Transverse colon (tissue), 4 donors: ENCODE measurements around the gene GRPR.

Experiments used
- EP300 ChIP-seq: sonication (generic); formaldehyde crosslinking; IDR thresholded peaks from one replicate; pipeline ENCODE4 v1.6.1; 2017; ENCODE audit warnings: antibody characterized with exemption, low read depth
- POLR2A ChIP-seq: fragments of 450-650 bp; IDR thresholded peaks from one replicate; pipeline ENCODE4 v1.6.1; 2016; ENCODE audit warnings: antibody characterized with exemption, mild to moderate bottlenecking, moderate library complexity
- POLR2AphosphoS5 ChIP-seq, 3 donors: sonication (generic); formaldehyde crosslinking; IDR thresholded peaks; one replicate each; pipeline ENCODE4 v1.6.1; 2016; ENCODE audit warnings: antibody characterized with exemption in 3 of 3
- TF ChIP-seq, protein P1 (sequence below), 5 experiments: fragments of 200-600 bp in 3 of 5; fragments of 450-650 bp in 2 of 5; sonication (generic) in 3 of 5; IDR thresholded peaks; 1 replicate in 2 of 5; 2 replicates in 3 of 5; pipeline ENCODE4 v1.5.1; 2016 to 2017; ENCODE audit warnings: antibody characterized with exemption in 5 of 5, inconsistent platforms in 3 of 5, mild to moderate bottlenecking in 2 of 5, moderate library complexity in 1 of 5

DNA sequence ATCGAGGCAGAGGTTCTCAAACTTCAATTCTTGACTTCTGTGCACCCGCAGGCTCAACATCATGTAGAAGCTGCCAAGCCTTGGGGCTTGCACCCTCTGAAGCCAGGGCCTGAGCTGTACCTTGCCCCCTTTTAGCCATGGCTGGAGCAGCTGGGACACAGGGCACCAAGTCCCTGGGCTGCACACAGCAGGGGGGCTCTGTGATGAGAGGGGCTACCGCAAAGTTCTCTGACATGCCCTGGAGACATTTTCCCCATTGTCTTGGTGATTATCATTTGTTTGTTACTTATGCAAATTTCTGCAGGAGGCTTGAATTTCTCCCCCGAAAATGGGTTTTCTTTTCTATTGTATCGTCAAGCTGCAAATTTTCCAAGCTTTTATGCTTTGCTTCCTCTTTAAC lies 39.0 kb downstream of the GRPR start:
- TF ChIP-seq POLR2A (no peak), POLR2AphosphoS5 (IDR thresholded peaks at IDR 0.05) (no peak), EP300 (no peak)
- TF ChIP-seq, protein P1, sequence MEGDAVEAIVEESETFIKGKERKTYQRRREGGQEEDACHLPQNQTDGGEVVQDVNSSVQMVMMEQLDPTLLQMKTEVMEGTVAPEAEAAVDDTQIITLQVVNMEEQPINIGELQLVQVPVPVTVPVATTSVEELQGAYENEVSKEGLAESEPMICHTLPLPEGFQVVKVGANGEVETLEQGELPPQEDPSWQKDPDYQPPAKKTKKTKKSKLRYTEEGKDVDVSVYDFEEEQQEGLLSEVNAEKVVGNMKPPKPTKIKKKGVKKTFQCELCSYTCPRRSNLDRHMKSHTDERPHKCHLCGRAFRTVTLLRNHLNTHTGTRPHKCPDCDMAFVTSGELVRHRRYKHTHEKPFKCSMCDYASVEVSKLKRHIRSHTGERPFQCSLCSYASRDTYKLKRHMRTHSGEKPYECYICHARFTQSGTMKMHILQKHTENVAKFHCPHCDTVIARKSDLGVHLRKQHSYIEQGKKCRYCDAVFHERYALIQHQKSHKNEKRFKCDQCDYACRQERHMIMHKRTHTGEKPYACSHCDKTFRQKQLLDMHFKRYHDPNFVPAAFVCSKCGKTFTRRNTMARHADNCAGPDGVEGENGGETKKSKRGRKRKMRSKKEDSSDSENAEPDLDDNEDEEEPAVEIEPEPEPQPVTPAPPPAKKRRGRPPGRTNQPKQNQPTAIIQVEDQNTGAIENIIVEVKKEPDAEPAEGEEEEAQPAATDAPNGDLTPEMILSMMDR (IDR thresholded peaks at IDR 0.05), result no peak
